Renal cortical epithelial cell (primary cell): ENCODE measurements around the gene NEMF. TPM values are rescaled to one million over a fixed set of nuclear protein-coding genes. Genes with fewer than 3 reads are reported as not detected.
"Not testable (repeated sequence)": the region's sequence is repeated elsewhere in the genome, so short reads cannot be mapped to it uniquely, and the experiment has no call there.

Experiments
- DNase-seq: peaks from one replicate; pipeline ENCODE4 v3.0.0-alpha.2; 2011; ENCODE audit warnings: low read depth
- total RNA-seq: library from RNA; depleted of rRNA; stranded (reverse); fragments of >200 nt; gene quantifications from 2 replicates; pipeline ENCODE4 v1.2.3, GENCODE V29; 2014

NEMF gene
- total RNA-seq, 1 donor from 2014 or later, result 117 TPM

DNA sequence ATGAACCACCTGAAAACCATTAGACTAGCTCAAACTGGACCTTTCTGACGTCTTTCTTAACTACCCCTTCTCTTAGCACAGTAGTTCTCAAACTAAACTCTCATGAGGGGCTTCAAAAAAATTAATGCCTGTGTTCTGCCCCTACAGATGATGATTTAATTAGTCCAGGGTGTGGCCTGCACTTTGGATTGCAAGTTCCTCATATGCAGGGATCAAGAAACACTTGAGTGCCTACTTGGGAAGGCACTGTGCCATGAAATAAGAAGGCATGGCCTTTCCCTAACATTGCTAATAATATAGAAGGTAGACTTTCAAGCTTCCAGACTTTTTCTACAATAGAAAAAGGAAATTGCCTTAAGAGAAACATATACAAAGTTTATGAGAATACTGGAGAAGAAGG lies 107.4 kb downstream of the NEMF start:
- DNase-seq, result no peak

GRCh38 chr14:49735669-49736068 lies 116.9 kb downstream of the NEMF start:
- not testable (repeated sequence) for DNase-seq

DNA sequence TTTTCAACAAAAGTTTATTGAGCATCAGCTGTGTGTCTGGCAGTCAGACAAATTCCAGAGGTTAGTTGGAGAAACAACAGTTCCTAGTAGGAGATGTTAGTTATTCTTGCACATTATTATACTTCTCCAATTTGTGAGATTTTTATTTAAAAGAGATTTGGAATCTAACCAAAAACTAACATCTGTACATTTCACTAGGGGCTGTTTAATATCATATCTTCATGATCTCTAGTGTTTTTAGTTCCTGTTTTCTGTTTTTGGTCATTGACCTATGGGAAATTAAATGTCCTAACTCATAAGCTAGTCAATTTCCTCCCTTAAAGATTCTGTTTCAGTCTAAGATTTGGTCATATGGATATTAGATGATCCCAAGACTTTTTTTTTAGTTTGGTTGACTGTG lies 118.8 kb downstream of the NEMF start:
- DNase-seq, result no peak

- DNase-seq, result no peak
Observed at GRCh38 chr14:49732896-49733295, 119.7 kb downstream of the NEMF start.

Other genes starting within 250 kb of the NEMF start
- gene RPL36AL, start 232.2 kb downstream of the NEMF start, total RNA-seq, result 238 and 277 TPM in 2 replicates
- 54.3 and 107 TPM in 2 replicates for gene MGAT2, start 232.0 kb downstream of the NEMF start, total RNA-seq
- 17.4 and 19.8 TPM in 2 replicates for gene DNAAF2, start 217.5 kb downstream of the NEMF start, total RNA-seq
- 1.9 and 11.6 TPM in 2 replicates for gene POLE2, start 164.6 kb downstream of the NEMF start, total RNA-seq
- 0.52 and 4.3 TPM in 2 replicates for gene KLHDC1, start 159.7 kb downstream of the NEMF start, total RNA-seq
- 45.5 and 78.1 TPM in 2 replicates for gene KLHDC2, start 84.6 kb downstream of the NEMF start, total RNA-seq
- gene ARF6, start 40.3 kb upstream of the NEMF start, total RNA-seq, result 103 and 113 TPM in 2 replicates